ENCODE data around the gene MYL4.

DNA sequence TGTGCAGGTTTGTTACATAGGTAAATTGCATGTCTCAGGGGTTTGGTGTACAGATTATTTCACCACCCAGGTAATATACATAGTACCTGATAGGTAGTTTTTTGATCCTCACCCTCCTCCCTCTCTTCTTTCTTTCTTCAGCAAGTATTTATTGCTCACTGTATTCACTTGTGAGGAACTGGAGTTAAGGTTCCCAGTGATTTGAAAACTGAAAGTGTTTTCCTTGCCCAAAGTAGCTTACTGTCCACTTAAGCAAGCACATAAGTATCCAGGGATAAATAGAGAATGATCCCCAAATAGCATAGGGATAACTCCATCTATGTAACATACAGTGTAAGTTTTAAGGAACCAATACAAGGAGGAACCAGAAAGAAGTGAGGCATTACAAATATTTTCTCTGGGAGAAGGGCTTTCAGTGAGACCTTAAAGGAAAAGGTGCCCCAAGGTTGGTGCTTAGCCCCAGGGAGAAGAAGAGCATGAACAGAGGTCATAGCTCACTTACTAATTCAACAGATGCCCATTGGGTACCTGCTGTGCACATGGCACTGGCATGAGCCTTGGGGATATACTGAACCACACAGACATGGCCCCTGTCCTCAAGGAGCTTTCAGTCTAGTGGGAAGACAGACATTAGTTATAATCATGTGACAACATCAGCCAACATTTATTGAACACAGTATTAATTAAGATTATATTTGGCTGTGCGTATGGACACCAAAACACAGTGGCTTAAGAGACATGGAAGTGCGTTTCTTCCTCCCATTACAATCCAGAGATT, 17.0 kb downstream of the MYL4 start:
- TF ChIP-seq GATA3 (IDR thresholded peaks at IDR 0.05; ENCODE audit: low read depth, low read length) (no peak), GATA2 (IDR thresholded peaks at IDR 0.05; ENCODE audit: low read depth, low read length) (no peak)
